HTR-8/SVneo (cell line): ENCODE data around the gene CDK8.
"Not testable (repeated sequence)": the region's sequence is repeated elsewhere in the genome, so short reads cannot be mapped to it uniquely, and the experiment has no call there.

ENCODE experiments used
- DNase-seq: peaks from one replicate; pipeline ENCODE4 v3.0.0; 2011; ENCODE audit warnings: low spot score, mixed read lengths; ENCODE audit not compliant: insufficient read length
- FAIRE-seq: peaks from 2 replicates; lab custom pipeline; 2011; peaks lifted over from hg19 to GRCh38; lab: Jason Lieb, UNC

Gene CDK8

DNA sequence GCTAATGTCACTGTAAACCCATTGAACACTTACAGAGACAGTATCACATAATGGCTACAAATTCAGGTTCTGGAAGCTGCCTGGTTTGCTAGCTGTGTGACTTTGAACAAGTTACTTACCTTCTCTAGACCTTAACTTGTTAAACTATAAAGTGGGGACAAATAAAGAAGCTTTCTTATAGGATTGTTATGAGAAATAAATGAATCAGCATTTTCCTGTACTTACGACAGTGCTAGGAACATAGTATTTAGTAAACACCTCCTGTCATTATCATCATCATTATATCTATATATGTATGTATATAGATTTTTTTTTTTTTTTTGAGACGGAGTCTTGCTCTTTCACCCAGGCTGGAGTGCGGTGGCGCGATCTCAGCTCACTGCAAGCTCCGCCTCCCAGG lies 54.9 kb downstream of the CDK8 start:
- FAIRE-seq (no peak), DNase-seq (no peak)

DNA sequence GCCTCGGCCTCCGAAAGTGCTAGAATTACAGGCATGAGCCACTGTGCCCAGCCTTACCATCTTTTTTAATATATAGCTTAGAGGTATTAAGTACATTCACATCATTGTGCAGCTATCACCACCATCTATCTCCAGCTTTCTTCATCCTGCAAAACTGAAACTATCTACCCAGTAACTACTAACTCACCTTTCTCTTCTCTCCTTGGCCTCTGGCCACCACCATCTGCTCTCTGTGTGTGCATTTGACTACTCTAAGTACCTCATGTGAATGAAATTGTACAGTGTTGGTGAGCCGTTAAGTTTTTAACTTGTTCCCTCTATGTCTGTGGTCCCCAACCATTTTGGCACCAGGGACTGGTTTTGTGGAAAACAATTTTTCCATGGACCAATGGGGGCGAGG lies 56.1 kb downstream of the CDK8 start:
- DNase-seq (no peak), FAIRE-seq (no peak)

DNA sequence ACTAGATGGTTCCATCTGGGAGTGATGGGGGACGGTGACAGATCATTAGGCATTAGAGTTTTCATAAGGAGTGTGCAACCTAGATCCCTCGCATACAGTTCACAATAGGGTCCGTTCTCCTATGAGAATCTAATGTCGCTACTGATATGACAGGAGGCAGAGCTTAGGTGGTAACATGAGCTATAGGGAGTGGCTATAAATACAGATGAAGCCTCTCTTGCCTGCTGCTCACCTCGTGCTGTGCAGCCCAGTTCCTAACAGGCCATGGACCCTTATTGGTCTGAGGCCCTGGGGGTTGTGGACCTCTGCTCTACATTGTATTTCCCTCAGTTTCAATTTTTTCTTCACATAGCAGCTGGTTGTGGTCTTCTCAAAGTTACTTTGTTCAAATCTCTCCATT lies 56.5 kb downstream of the CDK8 start:
- no peak for FAIRE-seq
- DNase-seq = no peak

DNA sequence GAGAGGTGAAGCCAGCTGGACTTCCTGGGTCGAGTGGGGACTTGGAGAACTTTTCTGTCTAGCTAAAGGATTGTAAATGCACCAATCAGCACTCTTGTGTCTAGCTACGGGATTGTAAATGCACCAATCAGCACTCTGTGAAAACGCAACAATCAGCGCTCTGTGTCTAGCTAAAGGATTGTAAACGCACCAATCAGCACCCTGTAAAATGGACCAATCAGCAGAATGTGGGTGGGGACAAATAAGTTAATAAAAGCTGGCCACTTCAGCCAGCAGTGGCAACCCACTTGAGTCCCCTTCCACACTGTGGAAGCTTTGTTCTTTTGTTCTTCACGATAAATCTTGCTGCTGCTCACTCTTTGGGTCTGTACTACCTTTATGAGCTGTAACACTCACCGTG lies 58.1 kb downstream of the CDK8 start:
- FAIRE-seq, DNase-seq: not testable (repeated sequence)

DNA sequence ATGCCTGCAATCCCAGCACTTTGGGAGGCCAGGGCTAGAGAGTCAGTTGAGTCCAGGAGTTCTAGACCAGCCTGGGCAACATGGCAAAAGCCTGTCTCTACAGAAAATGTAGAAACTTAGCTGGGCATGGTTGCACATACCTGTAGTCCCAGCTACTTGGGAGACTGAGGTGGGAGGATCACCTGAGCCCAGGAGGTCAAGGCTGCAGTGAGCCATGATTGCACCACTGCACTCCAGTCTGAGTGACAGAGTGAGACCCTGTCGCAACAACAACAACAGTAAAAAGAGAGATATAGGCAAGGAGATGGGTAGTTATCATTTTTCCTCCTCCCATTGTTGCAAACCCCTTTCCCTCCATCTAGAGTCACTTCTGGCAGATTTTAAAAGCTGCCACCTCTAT lies 62.2 kb downstream of the CDK8 start:
- FAIRE-seq, DNase-seq: not testable (repeated sequence)

DNA sequence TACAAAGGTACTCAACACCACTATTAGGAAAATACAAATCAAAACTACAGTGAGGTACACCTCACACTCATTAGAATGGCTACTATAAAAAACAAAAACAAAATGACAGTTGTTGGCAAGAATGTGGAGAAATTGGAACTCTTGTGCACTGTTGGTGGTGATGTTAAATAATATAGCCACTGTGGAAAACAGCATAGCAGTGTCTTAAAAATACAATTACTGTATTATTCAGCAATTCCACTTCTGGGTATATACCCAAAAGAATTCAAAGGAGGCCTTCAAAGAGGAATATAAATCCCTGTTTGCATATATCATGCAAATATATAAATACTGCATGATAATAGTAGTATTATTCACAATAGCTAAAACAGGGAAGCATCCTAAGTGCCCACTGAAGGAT lies 66.8 kb downstream of the CDK8 start:
- FAIRE-seq (no peak), DNase-seq (no peak)

DNA sequence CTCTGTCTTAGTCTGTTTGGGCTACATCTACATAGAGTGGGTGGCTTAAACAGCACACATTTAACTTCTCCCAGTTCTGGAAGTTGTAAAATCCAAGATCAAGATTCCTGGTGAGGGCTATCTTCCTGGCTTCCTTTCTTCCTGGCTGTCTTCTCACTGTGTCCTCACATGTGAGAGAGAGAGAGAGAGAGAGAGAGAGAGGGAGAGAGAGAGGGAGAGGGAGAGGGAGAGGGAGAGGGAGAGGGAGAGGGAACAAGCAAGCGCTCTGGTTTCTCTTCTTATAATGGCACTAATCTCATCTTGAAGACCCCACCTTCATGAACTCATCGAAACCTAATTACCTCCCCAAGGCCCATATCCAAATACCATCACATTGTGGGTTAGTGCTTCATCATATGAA lies 69.2 kb downstream of the CDK8 start:
- DNase-seq = no peak
- no peak for FAIRE-seq

DNA sequence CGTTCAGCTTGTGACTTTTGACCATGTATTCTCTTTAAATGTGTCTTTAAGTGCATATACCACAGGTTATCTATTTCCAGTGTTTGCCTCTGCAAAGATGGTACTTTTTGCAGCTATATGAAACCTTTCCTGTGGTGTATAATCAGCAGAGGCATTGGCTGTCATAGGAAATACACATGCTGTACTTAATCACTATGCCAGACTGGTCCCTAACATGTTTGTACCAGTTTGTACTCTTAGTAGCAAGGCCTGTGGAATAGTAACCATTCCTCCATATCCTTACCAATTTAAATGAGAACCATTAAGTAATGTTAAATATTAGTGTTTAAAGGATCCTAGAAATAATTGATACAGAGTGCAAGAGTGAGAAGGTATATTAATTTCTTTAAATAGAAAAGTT lies 69.8 kb downstream of the CDK8 start:
- FAIRE-seq = no peak

DNA sequence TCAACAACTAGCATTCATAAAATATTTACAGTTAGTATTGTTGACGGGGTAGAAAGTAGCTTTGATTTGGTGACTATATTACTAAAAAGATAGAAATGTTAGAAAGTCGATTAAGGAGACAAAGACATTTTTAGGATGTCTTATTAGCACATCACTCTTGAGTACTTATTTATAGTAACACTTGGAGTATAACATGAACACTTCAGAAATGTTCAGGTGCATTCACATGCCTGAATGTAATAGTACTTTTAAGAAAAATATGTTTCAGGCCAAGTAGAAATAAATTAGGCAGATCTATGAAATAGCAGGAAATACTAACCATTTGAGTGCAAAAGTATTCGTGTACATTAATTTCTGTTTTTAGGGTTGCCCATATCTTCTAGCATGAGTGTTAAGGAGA lies 70.4 kb downstream of the CDK8 start:
- FAIRE-seq (no peak), DNase-seq (no peak)

More for the DNA sequence above, 69.8 kb downstream of the CDK8 start:
- no peak for DNase-seq

DNA sequence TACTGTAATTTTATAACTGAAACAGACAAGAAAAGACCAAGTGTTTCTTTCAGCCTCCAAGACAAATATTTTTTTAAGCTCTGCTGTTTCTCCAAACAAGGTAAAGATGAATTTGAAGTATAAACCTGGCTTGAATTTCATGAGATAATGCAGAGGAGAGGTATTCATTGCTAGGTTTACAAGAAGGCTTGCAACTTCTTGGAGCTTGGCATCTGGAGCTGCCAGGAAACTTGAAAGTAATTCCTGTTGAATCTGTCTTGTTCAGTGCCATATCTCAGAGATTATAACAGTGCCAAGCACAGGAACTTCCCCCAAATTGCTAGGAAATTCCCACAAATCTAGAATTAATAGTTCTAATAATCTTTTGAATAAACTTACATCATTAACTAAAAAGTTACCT lies 70.9 kb downstream of the CDK8 start:
- DNase-seq (no peak), FAIRE-seq (no peak)

DNA sequence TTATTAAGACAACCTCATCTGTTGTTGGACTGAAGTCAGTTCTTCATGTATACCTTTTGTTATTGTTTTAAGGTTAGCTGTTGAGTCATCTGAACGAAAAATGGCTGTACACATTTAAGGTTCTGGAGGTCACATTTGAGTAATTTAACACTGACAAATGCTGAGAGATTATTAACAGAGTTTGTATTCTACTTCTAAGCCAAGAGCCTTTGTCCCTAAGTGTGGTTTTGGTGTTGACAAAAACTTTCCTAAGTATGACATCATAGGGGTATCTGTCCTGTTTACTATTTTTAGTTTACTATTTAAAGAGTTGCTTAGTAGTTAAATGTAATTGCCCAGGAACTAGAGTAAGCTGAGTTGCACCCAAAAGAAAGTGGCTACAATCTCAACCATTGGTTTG lies 71.9 kb downstream of the CDK8 start:
- no peak for FAIRE-seq
- no peak for DNase-seq

DNA sequence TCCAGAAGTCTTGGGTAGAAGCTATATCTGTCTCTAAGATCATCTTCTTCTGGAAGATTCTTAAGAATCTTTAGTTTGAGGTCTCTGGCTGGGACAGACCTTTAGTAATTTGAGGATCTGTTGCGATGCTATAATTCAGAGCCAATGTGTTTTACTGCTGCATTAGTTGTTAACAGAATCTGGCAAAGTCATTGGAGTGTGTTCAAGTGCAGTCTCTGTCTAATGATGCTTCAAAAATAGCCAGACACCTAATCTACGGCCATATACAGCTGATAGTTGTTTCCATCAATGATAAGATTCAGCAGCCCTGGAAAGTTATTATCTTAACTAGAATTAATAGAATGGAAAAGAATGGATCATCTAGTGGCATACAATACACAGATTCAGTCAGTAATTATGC lies 72.6 kb downstream of the CDK8 start:
- no peak for DNase-seq
- FAIRE-seq = no peak

DNA sequence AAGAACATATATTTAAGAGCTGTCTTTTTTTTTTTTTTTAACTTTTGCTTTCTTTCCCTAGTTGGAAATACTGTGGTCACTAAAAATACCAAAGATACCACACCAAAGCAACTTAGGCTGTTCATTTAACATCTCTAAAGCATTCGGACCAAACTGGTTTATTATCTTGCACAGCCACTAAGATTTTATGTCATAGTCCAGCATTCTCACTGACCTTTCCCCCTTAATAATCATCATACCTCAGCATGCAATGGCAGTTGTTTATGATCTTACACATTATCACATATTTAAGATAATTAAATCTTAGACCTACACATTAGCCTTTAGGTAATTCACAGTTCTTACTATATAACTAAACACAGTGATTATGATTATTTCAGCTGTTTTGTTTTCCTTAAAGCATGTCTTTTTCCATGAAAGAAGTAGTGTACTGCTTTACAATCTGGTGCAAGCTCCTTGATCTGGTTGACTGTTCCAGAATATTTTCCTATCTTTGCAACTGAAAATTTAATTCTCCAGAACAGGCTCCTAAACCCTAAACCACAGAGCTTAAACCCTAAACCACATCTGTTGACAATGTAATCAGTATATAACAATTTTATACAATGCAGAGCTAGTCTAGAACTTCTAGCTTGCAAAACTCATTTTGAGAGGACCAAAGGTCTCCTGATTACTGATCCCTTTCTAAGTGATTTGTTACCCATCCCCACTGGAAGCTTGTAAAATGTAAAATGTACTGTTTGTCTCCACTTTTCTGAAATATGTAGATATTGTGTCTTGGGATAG lies 74.2 kb downstream of the CDK8 start:
- no peak for FAIRE-seq
- DNase-seq = no peak

DNA sequence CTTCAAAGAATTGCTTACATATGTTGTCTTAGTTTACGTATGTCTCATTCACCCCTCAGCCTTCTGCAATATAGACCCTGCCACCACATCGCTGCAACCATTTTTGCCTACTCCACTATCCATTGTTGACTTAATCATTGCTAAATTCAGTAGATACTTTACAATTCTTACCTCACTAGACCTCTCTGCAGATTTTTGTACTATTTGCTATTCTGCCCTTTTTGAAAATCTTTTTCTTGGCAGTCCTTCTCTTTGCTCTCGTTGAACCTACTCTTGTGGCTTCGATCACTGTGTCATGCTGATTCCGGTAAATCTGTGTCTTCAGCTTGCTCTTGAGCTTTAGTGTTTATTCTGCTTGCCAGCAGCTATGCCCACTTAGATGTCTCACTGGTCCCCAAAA lies 81.2 kb downstream of the CDK8 start:
- FAIRE-seq (no peak), DNase-seq (no peak)

DNA sequence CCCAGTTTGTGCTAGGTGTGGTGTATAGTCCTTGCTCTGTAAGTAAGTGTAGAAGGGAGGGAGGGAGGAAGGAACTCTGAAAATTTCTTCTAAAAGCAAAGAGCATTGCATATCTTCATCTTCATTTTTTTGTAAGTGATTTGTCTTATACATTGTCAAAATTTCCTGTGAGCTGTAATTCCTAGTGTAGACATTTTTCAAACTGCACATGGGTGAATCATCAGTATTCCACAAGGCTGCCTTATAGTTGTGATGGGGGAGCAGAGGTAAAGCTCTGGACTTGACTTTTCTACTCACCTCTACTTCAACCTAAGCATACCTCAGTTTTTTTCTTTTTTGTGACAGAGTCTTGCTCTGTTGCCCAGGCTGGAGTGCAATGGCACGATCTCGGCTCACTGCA lies 86.9 kb downstream of the CDK8 start:
- DNase-seq (no peak), FAIRE-seq (no peak)

DNA sequence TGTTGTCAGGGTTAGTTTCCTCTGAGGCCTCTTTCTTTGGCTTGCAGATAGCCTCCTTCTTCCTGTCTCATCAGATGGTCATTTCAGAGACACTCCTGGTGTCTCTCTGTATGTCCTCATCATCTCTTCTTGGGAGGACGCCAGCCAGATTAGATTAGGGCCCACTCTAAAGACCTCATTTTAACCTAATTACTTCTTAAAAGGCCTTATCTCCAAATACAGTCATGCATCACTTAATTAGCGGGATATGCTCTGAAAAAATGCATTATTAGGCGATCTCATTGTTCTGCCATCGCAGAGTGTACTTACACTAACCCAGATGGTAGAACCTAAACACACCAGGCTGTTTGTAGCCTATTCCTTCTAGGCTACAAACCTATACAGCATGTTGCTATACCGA lies 89.0 kb downstream of the CDK8 start:
- no peak for FAIRE-seq
- DNase-seq = no peak

DNA sequence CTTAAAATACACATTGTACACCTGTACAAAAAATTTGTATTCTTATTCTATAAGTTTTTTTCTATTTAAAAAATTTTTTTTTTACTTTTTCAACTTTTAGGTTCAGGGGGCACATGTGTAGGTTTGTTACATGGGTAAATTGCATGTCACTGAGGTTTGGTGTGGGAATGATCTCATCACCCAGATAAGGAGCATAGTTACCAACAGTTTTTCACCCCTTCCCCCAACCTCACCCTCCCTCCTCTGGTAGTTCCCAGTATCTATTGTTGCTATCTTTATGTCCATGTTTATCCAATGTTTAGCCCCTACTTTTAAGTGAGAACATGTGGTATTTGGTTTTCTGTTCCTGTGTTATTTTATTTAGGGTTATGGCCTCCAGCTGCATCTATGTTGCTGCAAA lies 89.9 kb downstream of the CDK8 start:
- DNase-seq (no peak), FAIRE-seq (no peak)

DNA sequence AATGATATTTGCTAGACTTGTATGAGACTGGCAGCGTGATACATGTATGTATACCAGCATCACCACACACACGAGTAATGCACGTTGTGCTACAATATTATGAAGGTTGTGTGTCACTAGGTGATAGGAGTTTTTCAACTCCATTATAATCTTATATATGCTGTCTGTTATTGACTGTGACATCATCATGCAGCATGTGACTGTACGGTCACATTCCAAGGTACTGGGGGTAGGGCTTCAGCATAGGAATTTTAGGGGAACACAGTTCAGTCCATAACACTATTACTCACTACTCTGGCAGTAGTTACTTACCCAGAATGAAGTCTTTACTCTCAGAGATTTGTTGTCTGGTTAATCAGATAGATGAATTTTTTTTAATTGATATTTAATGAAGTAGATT lies 91.1 kb downstream of the CDK8 start:
- FAIRE-seq = no peak

DNA sequence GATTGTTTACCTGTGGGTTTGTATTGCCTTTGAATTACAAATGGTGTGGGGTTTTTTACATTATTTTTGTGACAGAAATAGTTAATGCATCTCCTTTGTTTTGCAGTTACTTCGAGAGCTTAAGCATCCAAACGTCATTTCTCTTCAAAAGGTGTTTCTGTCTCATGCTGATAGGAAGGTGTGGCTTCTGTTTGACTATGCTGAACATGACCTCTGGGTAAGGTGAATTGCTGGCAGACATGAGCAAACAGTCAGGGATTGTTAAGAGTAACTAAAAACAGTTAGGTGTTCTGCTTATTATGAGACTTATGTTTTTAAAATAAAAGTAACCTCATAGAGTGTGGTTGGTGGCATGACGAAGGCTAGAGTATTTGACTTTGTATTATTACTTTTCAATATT lies 95.0 kb downstream of the CDK8 start:
- DNase-seq (no peak), FAIRE-seq (no peak)

More for the DNA sequence above, 91.1 kb downstream of the CDK8 start:
- DNase-seq = no peak

DNA sequence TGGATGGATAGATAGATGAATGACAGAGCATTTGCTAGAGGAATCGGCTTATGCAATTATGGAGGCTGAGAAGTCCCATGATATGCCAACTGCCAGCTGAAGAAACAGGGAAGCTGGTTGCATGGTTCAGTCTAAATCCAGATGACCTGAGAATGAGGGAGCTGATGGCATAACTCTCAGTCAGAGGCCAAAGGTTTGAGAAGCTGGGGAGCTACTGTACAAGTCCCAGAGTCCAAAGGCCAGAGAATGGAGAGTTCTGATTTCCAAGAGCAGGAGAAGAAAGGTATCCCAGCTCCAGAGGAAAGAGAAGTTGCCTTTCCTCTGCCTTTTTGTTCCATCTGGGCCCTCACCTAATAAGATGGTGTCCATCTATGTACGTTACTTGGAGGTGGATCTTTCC lies 108.3 kb downstream of the CDK8 start:
- no peak for DNase-seq
- no peak for FAIRE-seq

DNA sequence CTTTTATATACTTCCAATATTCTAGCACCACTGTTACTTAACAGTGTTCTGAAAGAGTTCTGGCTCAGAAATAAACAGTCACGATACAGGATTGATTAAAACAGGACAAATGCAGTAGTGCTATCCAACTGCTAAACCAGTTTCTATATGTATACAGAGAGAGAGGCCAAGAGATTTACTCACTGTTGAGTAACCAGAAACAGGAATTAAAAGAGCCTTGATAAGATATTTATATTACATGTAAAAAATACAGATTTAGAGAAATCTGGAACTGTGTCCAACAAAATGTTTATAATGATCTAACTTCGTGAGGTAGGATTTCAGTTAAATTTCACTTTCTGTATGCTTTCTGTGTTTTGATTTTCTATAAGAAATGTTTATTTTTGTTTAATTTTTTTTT lies 116.6 kb downstream of the CDK8 start:
- no peak for DNase-seq
- FAIRE-seq = no peak

DNA sequence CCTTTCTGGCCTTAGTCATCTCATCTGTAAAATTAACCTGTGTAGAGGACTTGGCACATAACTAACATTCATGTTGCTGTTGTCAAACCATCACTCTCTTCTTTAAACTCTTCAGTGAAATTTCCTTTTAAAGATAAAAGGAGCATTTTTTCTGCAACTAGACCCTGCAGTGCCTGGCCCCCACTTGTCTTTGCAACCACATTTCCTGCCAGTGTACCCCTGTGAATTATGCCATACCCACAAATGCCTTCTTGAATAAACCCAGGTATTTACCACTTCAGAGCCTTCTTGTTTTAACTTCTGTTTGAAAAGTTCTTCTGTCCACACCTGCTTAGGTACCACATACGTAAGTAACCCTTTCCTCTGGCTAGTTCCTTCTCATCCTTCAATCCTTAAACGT lies 118.8 kb downstream of the CDK8 start:
- FAIRE-seq (no peak), DNase-seq (no peak)
